HG03439 (cell line): ENCODE data around the gene KIAA1191.
"Not testable (repeated sequence)": the region's sequence is repeated elsewhere in the genome, so short reads cannot be mapped to it uniquely, and the experiment has no call there.

ENCODE experiments used
- ATAC-seq: cut with Tn5 transposase; IDR thresholded peaks from one replicate; pipeline ENCODE4 v1.9.1; 2021; ENCODE audit warnings: mild to moderate bottlenecking, moderate library complexity; ENCODE audit not compliant: unreplicated experiment

The KIAA1191 gene

DNA sequence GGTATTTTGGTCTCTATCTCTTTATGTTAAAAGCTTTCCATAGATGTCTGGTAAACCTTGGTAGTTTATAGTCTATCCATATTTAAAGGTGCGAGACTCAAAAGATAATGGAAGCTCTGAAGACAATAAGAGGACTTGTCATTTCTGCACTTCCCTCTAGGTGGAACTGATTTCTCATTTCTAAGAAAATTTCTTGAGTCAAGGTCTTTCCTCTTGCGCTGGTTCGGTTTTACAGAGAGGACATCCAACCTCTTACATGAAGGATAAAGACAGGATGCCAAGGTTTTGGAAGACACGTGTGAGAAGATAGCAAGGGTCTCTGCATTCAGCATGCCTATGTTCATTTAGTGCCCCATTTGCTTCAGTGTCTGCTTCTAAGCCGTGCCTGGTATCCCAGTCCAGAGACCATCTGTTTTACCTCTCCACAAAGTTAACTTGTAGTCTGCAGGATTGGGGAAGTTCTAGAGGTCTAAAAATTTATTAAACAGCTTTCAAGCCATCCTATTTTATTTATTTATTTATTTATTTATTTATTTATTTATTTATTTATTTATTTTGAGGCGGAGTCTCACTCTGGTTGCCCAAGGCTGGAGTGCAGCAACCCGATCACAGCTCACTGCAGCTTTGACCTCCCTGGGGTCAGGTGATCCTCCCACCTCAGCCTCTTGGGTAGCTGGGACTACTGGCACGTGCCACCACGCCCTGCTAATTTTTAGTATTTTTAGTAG, 41.6 kb downstream of the KIAA1191 start:
- no peak for ATAC-seq

GRCh38 chr5:176317534-176318374, 43.8 kb downstream of the KIAA1191 start:
- ATAC-seq, result no peak

DNA sequence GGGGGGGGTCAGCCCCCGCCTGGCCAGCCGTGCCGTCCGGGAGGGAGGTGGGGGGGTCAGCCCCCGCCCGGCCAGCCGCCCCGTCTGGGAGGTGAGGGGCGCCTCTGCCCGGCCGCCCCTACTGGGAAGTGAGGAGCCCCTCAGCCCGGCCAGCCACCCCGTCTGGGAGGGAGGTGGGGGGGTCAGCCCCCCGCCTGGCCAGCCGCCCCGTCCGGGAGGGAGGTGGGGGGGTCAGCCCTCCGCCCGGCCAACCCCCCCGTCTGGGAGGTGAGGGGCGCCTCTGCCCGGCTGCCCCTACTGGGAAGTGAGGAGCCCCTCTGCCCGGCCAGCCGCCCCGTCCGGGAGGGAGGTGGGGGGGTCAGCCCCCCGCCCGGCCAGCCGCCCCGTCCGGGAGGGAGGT, 56.2 kb downstream of the KIAA1191 start:
- not testable (repeated sequence) for ATAC-seq
